ENCODE data around the gene TP53TG5.

GRCh38 chr20:45328451-45328850, 49.7 kb downstream of the TP53TG5 start:
- TF ChIP-seq, protein P1, sequence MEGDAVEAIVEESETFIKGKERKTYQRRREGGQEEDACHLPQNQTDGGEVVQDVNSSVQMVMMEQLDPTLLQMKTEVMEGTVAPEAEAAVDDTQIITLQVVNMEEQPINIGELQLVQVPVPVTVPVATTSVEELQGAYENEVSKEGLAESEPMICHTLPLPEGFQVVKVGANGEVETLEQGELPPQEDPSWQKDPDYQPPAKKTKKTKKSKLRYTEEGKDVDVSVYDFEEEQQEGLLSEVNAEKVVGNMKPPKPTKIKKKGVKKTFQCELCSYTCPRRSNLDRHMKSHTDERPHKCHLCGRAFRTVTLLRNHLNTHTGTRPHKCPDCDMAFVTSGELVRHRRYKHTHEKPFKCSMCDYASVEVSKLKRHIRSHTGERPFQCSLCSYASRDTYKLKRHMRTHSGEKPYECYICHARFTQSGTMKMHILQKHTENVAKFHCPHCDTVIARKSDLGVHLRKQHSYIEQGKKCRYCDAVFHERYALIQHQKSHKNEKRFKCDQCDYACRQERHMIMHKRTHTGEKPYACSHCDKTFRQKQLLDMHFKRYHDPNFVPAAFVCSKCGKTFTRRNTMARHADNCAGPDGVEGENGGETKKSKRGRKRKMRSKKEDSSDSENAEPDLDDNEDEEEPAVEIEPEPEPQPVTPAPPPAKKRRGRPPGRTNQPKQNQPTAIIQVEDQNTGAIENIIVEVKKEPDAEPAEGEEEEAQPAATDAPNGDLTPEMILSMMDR (conservative IDR thresholded peaks at IDR 0.05; ENCODE audit: low read depth, low read length) = no peak
- no peak for TF ChIP-seq EZH2phosphoT487 (IDR thresholded peaks at IDR 0.05; ENCODE audit: borderline replicate concordance, low read length)
